Osteoblast (primary cell): ENCODE data around the gene STX1A. TPM values are rescaled to one million over a fixed set of nuclear protein-coding genes. Genes with fewer than 3 reads are reported as not detected.

ENCODE experiments used
- DNase-seq: peaks from one replicate; pipeline ENCODE4 v3.0.0; 2011; ENCODE audit warnings: low spot score, mixed read lengths; ENCODE audit not compliant: insufficient read length; ENCODE audit errors: missing footprints
- H2AFZ ChIP-seq: 2 replicates; pipeline ENCODE4 v1.6.0; 2011; ENCODE audit warnings: mild to moderate bottlenecking, low read length
- H3K27ac ChIP-seq: 2 replicates; pipeline ENCODE4 v1.5.1; 2011; ENCODE audit warnings: mild to moderate bottlenecking, low read depth, low read length, moderate library complexity
- H3K27me3 ChIP-seq: 2 replicates; pipeline ENCODE4 v1.6.0; 2012; ENCODE audit warnings: mild to moderate bottlenecking, control low read depth, inconsistent platforms, low read length, moderate library complexity; ENCODE audit not compliant: insufficient read depth
- H3K36me3 ChIP-seq: 2 replicates; pipeline ENCODE4 v1.5.1; 2011; ENCODE audit warnings: mild to moderate bottlenecking, low read length, control low read depth, moderate library complexity; ENCODE audit not compliant: insufficient read depth
- H3K4me1 ChIP-seq: 2 replicates; pipeline ENCODE4 v1.5.1; 2011; ENCODE audit warnings: mild to moderate bottlenecking, low read length, control low read depth, moderate library complexity; ENCODE audit not compliant: insufficient read depth
- H3K4me2 ChIP-seq: 2 replicates; pipeline ENCODE4 v1.6.0; 2011; ENCODE audit warnings: mild to moderate bottlenecking, low read length; ENCODE audit not compliant: insufficient read depth
- H3K4me3 ChIP-seq: fragments of 200-600 bp; sonication (generic); 3 replicates; pipeline ENCODE4 v1.5.1; 2012; ENCODE audit warnings: mild to moderate bottlenecking, low read length, inconsistent platforms; ENCODE audit not compliant: insufficient read depth
- H3K79me2 ChIP-seq: 2 replicates; pipeline ENCODE4 v1.6.0; 2012; ENCODE audit warnings: mild to moderate bottlenecking, low read length, control low read depth, inconsistent platforms; ENCODE audit not compliant: insufficient read depth
- H3K9me3 ChIP-seq: 2 replicates; pipeline ENCODE4 v1.5.1; 2011; ENCODE audit warnings: low read depth, low read length, control low read depth
- H4K20me1 ChIP-seq: 2 replicates; pipeline ENCODE4 v1.6.0; 2012; ENCODE audit warnings: mild to moderate bottlenecking, low read length, control low read depth; ENCODE audit not compliant: insufficient read depth
- CTCF ChIP-seq: IDR thresholded peaks from 2 replicates; pipeline ENCODE4 v1.5.1; 2011; ENCODE audit warnings: mild to moderate bottlenecking, low read depth, low read length, moderate library complexity; ENCODE audit errors: extremely low read depth
- total RNA-seq: library from RNA; depleted of rRNA; stranded (reverse); fragments of >200 nt; gene quantifications from 2 replicates; pipeline ENCODE4 v1.2.3, GENCODE V29; 2012

STX1A gene
- total RNA-seq, 1 donor, result 17.4 TPM

- DNase-seq, result peak; percentile 96
- H3K36me3 ChIP-seq, result peaks cover 6% of the 10 kb centered on the region
- H3K9me3 ChIP-seq, result no peaks in the 10 kb centered on the region
- H3K4me3 ChIP-seq, result peak overlapping the region; percentile 97
- H4K20me1 ChIP-seq, result peaks cover 5% of the 10 kb centered on the region
- TF ChIP-seq CTCF, result no peak
- peak overlapping the region; percentile 41 for H3K27ac ChIP-seq
- H2AFZ ChIP-seq, result peak overlapping the region; percentile 97
- peak overlapping the region; percentile 95 for H3K4me2 ChIP-seq
- H3K27me3 ChIP-seq, result no peaks in the 10 kb centered on the region
- H3K79me2 ChIP-seq, result peaks cover 11% of the 10 kb centered on the region
- peaks cover 15% of the 10 kb centered on the region for H3K4me1 ChIP-seq
Observed at GRCh38 chr7:73738220-73738611, 18.7 kb upstream of the STX1A start.

GRCh38 chr7:73737491-73738219 lies 18.2 kb upstream of the STX1A start:
- Histone ChIP-seq H3K4me1 (peaks cover 15% of the 10 kb centered on the region), H3K36me3 (peaks cover 6% of the 10 kb centered on the region), H3K4me3 (peak overlapping the region; percentile 97), H4K20me1 (peaks cover 5% of the 10 kb centered on the region), H2AFZ (peak overlapping the region; percentile 25), H3K27me3 (no peaks in the 10 kb centered on the region), H3K27ac (no peak overlapping the region), H3K9me3 (no peaks in the 10 kb centered on the region), H3K79me2 (peaks cover 11% of the 10 kb centered on the region), H3K4me2 (peak overlapping the region; percentile 95)
- peak; percentile 52 for DNase-seq
- no peak for TF ChIP-seq CTCF

- peaks cover 6% of the 10 kb centered on the region for H3K36me3 ChIP-seq
- no peak overlapping the region for H3K4me2 ChIP-seq
- no peaks in the 10 kb centered on the region for H3K27me3 ChIP-seq
- no peak overlapping the region for H2AFZ ChIP-seq
- peak; percentile 65 for DNase-seq
- no peaks in the 10 kb centered on the region for H3K9me3 ChIP-seq
- peaks cover 11% of the 10 kb centered on the region for H3K79me2 ChIP-seq
- no peak overlapping the region for H3K4me3 ChIP-seq
- peaks cover 15% of the 10 kb centered on the region for H3K4me1 ChIP-seq
- H3K27ac ChIP-seq, result no peak overlapping the region
- no peak for TF ChIP-seq CTCF
- H4K20me1 ChIP-seq, result peaks cover 5% of the 10 kb centered on the region
Observed at GRCh38 chr7:73736885-73737284, 17.4 kb upstream of the STX1A start.

- H2AFZ ChIP-seq, result no peak overlapping the region
- no peaks in the 10 kb centered on the region for H3K27me3 ChIP-seq
- peak; percentile 17 for DNase-seq
- H3K4me3 ChIP-seq, result no peak overlapping the region
- peaks cover 15% of the 10 kb centered on the region for H3K4me1 ChIP-seq
- peaks cover 6% of the 10 kb centered on the region for H3K36me3 ChIP-seq
- peaks cover 5% of the 10 kb centered on the region for H4K20me1 ChIP-seq
- no peak overlapping the region for H3K4me2 ChIP-seq
- H3K27ac ChIP-seq, result no peak overlapping the region
- no peaks in the 10 kb centered on the region for H3K9me3 ChIP-seq
- no peak for TF ChIP-seq CTCF
- peaks cover 11% of the 10 kb centered on the region for H3K79me2 ChIP-seq
Observed at GRCh38 chr7:73735528-73735905, 16.0 kb upstream of the STX1A start.
